PFSK-1 (cell line): ENCODE results near the gene DTD1.

ENCODE experiments used
- POLR2AphosphoS5 ChIP-seq: IDR thresholded peaks from 2 replicates; pipeline ENCODE4 v1.6.1; 2012; ENCODE audit warnings: low read depth, mild to moderate bottlenecking, control low read depth, low read length, moderate library complexity
- TAF1 ChIP-seq: IDR thresholded peaks from 2 replicates; pipeline ENCODE4 v1.6.1; 2012; ENCODE audit warnings: low read length, control low read depth, borderline replicate concordance; ENCODE audit not compliant: insufficient read depth

- TF ChIP-seq POLR2AphosphoS5 (no peak), TAF1 (no peak)
These were observed 66.6 kb downstream of the DTD1 start for GRCh38 chr20:18654448-18654773.
